Pulmonary artery endothelial cell (primary cell): ENCODE data around the gene DVL1. TPM values are rescaled to one million over a fixed set of nuclear protein-coding genes. Genes with fewer than 3 reads are reported as not detected.
A peak's percentile ranks its signal among the peaks of the same experiment; 100 is the strongest.
"Not testable (repeated sequence)": the region's sequence is repeated elsewhere in the genome, so short reads cannot be mapped to it uniquely, and the experiment has no call there.

Experiments
- DNase-seq: peaks from one replicate; pipeline ENCODE4 v3.0.0-alpha.2; 2011; ENCODE audit warnings: low read depth, low spot score
- total RNA-seq: library from RNA; depleted of rRNA; stranded (reverse); fragments of >200 nt; gene quantifications from 2 replicates; pipeline ENCODE4 v1.2.3, GENCODE V29; 2014

Gene DVL1
- 57.5 and 60.5 TPM in 2 replicates for total RNA-seq

- DNase-seq: no peak
Measured at GRCh38 chr1:1349256-1350012, at the start of gene DVL1. DVL1 (minus strand) TSS chr1:1349418; CDS start chr1:1349065, 353 bp downstream.

- no peak for DNase-seq
Measured at GRCh38 chr1:1398677-1399186, 49.5 kb upstream of the DVL1 start.

- DNase-seq: no peak
Measured at GRCh38 chr1:1397839-1398523, 48.8 kb upstream of the DVL1 start.

DNA sequence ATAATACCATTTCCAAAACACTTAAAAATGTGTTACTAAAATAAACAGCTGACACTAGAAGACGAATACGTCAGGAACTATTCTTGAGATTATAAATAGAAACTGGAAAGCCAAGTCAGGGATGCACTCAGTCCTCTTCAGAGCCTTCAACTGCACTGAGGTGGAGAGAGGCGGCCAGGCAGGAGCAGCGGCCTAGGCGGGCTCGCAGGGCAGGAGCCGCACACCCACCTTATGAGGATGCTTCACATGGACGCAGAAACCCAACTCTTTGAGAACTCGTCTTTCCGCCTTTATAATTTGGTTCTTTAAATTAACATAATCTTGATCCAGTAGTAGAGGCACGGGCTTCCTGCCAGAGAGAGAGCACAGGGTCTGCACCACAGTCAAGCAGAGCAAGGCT is 45.9 kb upstream of the DVL1 start:
- no peak for DNase-seq

GRCh38 chr1:1394116-1394515 is 44.9 kb upstream of the DVL1 start:
- no peak for DNase-seq

DNA sequence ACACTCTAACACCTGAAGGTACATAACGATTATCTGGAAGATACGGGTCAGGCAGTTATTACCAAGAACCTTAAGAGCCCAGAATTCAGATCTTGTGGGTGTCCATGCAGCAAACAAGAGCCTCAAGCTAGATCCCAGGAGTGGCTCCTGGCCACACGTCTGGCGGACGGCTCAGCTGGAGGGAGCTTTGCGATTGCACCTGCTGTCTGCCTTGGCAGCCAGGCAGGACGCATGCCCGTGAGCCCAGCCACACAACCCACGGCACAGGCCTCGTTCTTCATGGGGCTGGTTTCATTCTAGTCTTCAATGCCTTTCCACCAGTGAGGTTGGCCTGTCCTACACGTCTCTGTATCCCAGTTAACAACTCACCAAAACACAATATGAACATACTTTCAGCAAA is 44.2 kb upstream of the DVL1 start:
- DNase-seq: no peak

DNA sequence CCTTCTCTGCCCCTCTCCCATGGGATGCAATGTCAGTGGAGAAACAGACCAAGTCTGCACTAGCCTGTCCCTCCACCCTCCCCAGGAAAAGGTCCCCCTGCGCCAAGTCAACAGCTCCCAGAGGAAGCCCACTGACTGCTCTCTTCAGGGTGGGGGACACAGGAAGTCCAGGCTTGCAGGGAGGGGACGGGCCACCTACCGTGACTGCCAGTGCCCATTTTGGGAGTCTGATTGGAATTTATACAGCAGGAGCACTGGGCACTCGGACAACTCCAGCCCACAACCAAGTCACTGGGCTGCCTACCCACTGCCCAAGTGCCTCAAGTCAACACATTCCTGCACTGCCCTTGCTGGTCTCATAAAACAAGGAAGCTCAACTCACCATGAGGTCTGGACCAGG is 43.8 kb upstream of the DVL1 start:
- no peak for DNase-seq

GRCh38 chr1:1391225-1391624 is 42.0 kb upstream of the DVL1 start:
- DNase-seq: no peak

DNA sequence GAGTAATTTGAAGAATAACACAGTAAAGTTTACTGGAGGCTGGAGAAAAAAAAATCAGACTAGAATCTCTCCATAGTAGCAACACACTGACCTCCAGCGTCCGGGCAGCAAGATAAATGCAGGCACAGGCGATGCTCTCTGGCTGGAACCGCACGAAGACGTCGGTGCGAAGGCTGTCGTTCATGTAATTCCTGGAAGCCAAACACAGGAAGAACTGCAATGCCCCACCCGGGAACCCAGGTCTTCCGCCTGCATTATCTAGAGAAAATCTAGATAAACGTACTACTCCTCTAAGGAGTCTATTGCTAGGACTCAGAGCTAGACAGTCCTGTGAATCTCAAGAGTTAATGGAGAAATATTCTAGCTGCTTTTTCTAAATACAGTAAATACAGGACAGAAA is 41.5 kb upstream of the DVL1 start:
- no peak for DNase-seq

DNA sequence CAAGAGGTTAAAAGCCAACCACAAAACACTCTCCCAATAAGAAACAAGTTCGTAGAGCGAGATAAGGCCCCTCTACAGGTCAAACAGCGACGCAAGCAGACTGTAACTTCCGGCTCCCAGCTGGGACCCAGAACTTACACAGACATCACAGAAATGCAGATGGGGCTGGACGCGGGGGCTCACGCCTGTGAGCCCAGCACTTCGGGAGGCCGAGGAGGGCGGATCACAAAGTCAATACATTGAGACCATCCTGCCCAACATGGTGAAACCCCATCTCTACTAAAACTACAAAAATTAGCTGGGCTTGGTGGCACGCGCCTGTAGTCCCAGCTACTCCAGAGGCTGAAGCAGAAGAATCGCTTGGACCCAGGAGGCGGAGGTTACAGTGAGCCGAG is 38.9 kb upstream of the DVL1 start:
- DNase-seq: no peak

- no peak for DNase-seq
Measured at GRCh38 chr1:1387098-1388077, 38.2 kb upstream of the DVL1 start.

GRCh38 chr1:1385931-1386330 is 36.7 kb upstream of the DVL1 start:
- no peak for DNase-seq

GRCh38 chr1:1385339-1385738 is 36.1 kb upstream of the DVL1 start:
- not testable (repeated sequence) for DNase-seq

DNA sequence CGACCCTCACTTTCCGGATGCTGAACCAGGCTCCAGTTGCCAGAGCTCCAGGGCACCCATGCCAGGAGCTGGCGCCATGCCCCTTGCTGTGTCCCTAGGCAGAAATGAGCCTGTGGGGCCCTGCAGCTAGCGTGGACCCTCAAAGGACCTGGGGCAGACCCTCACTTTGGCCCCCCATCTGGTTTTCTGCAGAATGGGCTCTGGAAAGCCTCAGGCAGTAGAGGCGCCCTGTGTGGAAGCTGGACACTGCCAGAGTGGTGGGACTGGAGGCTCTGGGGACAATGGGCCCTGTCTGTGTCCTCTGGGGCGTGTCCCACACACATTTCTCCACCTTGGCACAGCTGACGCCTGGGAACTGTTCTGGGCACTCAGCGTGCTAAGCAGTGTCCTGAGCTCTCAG is 32.1 kb upstream of the DVL1 start:
- no peak for DNase-seq

DNA sequence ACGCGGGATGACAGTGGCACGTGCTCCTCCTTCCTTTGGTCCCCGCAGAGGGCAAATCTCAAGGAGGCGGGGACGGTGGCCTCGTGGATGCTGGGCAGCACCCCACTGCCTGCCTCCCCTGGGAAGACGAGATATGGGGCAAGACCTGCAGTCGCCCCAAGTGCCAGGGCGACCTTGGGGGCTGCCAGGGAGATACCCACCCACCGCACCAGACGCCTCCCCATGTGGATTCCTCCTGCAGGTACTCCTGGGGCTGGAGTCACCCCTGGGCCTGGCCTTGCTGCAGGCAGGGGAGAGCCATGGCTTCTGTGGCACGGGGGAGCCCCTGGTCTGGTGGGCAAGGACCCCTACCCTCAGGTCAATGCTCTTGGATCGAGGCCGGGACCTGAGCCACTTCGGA is 31.6 kb upstream of the DVL1 start:
- DNase-seq: no peak

GRCh38 chr1:1377540-1378205 is 28.5 kb upstream of the DVL1 start:
- no peak for DNase-seq

DNA sequence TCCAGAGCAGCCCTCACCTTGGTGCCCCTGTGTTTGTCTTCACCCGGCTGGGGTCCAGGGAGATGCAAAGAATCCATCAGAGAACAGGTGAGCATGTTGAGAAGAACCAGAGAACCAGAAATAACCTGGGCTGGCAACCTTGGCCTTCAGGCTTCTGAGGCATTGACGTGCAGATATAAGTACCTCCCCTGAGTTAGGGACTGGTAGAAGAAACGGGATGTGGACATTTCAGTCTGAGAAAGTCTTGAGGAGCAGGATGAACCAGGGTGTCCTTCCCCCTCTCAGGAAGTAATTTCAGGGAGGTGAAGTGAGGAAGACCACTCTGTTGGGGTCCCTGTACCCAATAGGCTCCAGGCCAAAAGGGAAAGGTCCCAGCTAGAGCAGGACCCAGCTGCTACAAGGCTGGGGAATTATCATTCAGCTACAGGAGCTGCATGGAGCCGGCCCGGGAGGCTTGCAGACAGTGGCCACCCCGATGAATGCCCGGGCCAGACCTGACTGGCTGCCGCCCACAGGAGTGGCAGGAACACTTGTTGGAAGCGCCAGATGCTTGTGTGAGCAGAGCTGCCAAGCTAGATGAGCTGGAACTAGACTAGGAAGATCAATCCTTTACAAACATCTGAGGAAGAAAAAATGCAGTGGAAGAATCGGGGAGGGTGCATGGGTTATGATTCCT is 27.5 kb upstream of the DVL1 start:
- no peak for DNase-seq

DNA sequence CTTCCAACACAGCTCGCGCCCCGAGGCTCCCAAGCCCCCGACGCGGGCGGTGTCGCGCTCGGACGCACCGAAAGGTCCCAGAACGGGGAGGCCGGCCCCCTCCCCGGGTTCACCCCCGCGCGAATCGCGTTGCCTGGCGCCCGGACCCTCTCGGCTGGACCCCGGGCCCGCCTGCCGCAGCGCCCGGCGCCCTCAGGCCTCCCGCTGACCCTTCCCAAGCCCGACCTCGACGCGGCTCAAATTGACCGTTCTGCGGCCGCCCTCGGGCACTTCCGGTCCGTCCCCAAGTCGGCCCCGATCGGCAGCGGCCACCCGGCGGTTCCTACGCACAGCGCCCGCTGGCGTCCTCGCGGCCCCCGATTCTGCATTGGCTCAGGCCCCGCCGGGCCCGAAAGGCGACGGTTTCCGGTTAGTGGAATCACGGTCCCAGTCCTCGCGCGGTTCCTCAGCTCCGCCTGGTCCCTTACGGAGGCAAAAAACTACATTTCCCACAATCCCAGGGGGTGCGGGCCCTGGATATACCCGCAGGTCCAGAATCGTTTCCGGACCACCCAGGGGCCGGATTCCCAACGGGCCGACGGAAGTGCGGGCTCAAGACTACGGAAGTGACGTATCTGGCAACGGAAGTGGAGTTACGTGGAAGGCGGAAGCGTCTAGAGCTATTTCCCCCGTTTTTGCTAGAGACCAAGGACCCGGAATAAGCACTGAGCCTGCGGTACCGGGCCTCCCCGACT is 25.9 kb upstream of the DVL1 start, which contains the start of gene AURKAIP1:
Gene AURKAIP1 (minus strand): TSS at position 279 of the 734 bp plus-strand sequence. CDS start 451 bp downstream, outside the sequence.
- peak; percentile 99 for DNase-seq

DNA sequence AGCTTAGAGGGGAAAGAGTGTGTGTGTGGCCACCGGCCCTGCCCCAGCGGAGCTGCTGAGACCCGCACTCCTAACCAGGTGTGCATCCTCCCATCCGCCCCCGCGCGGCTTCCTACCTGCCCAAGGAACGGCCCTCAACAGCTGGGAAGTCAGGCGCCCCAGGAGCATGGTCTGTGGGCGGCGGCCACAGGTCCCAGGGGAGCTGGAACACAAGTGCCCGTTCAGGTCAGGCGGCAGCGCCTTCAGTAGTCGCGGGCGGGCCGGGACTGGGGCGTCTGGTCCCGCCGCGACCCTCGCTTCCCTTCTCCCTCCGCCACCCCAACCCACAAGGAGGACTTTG is 25.3 kb upstream of the DVL1 start:
- no peak for DNase-seq
